GM19438 (cell line): ENCODE results near the gene CRABP2.

Source experiments
- ATAC-seq: cut with Tn5 transposase; IDR thresholded peaks from one replicate; pipeline ENCODE4 v1.9.1; 2021; ENCODE audit warnings: low read depth; ENCODE audit not compliant: unreplicated experiment

The CRABP2 gene

GRCh38 chr1:156742801-156743200 lies 37.4 kb upstream of the CRABP2 start:
- no peak for ATAC-seq

- no peak for ATAC-seq
Observed at GRCh38 chr1:156742017-156742416, 36.6 kb upstream of the CRABP2 start.

- no peak for ATAC-seq
Observed at GRCh38 chr1:156741481-156741983, 36.1 kb upstream of the CRABP2 start.

GRCh38 chr1:156740741-156741480 lies 35.5 kb upstream of the CRABP2 start, which contains the start of gene MRPL24:
TSS of gene MRPL24 (minus strand) at chr1:156741088. CDS start at chr1:156738704, 2,384 bp downstream.
- peak; percentile 82 for ATAC-seq

GRCh38 chr1:156740237-156740740 lies 34.9 kb upstream of the CRABP2 start:
- peak; percentile 7 for ATAC-seq

- ATAC-seq: no peak
Observed at GRCh38 chr1:156738916-156739315, 33.5 kb upstream of the CRABP2 start.

- ATAC-seq: no peak
Observed at GRCh38 chr1:156738407-156738806, 33.0 kb upstream of the CRABP2 start.

GRCh38 chr1:156733989-156734584 lies 28.7 kb upstream of the CRABP2 start:
- no peak for ATAC-seq

GRCh38 chr1:156728599-156729462 lies 23.4 kb upstream of the CRABP2 start, which contains the start of gene ISG20L2:
TSS of gene ISG20L2 (minus strand) at chr1:156728766. CDS start at chr1:156727652, 1,114 bp downstream.
- peak; percentile 84 for ATAC-seq

- peak; percentile 48 for ATAC-seq
Observed at GRCh38 chr1:156727926-156728598, 22.7 kb upstream of the CRABP2 start, which contains the start of gene METTL25B. TSS of gene METTL25B (plus strand) at chr1:156728469. CDS start at chr1:156729105, 636 bp downstream.

- ATAC-seq: no peak
Observed at GRCh38 chr1:156727492-156727891, 22.1 kb upstream of the CRABP2 start.

- ATAC-seq: no peak
Observed at GRCh38 chr1:156726549-156727226, 21.3 kb upstream of the CRABP2 start.

- peak; percentile 35 for ATAC-seq
Observed at GRCh38 chr1:156725683-156726280, 20.4 kb upstream of the CRABP2 start.

- no peak for ATAC-seq
Observed at GRCh38 chr1:156721535-156721934, 16.2 kb upstream of the CRABP2 start.

- no peak for ATAC-seq
Observed at GRCh38 chr1:156721131-156721530, 15.7 kb upstream of the CRABP2 start.

GRCh38 chr1:156717351-156717750 lies 12.0 kb upstream of the CRABP2 start:
- ATAC-seq: no peak

GRCh38 chr1:156714830-156715229 lies 9.4 kb upstream of the CRABP2 start:
- no peak for ATAC-seq

- no peak for ATAC-seq
Observed at GRCh38 chr1:156712626-156713025, 7.2 kb upstream of the CRABP2 start.
